HepG2 (cell line): ENCODE results near the gene LRRC4. TPM values are rescaled to one million over a fixed set of nuclear protein-coding genes. Genes with fewer than 3 reads are reported as not detected.

ENCODE experiments used
- MAFF ChIP-seq: IDR thresholded peaks from 2 replicates; pipeline ENCODE4 v1.6.1; 2011; ENCODE audit warnings: low read depth, low read length, improper control_type of control experiment
- ZNF143 ChIP-seq: sonication (generic); formaldehyde crosslinking; IDR thresholded peaks from 2 replicates; pipeline ENCODE4 v1.4.0; 2020; ENCODE audit warnings: missing genetic modification reagents
- polyA plus RNA-seq, 8 experiments: library from polyadenylated mRNA; depleted of rRNA in 3 of 8; stranded (reverse) in 7 of 8; unstranded in 1 of 8; fragments of >200 nt; fragmentation: Illumina TruSeq in 4 of 8; extraction: Trizol in 4 of 8; gene quantifications; 2 replicates each; pipeline versions ENCODE4 v1.2.1 to v1.2.3, GENCODE V29; 2011 to 2016; ENCODE audit warnings: low read depth in 4 of 8, missing spikeins in 1 of 8, mixed read lengths in 1 of 8; ENCODE audit not compliant: insufficient read depth in 1 of 8
- total RNA-seq, 5 experiments: library from RNA; depleted of rRNA; stranded (reverse); fragments of >200 nt; fragmentation: Illumina TruSeq; extraction: Trizol; gene quantifications; 2 replicates each; pipeline ENCODE4 v1.2.3, GENCODE V29; 2016; ENCODE audit warnings: low read depth in 1 of 5
- TF ChIP-seq, protein P1 (sequence below): sonication (generic); formaldehyde crosslinking; IDR thresholded peaks from 2 replicates; pipeline ENCODE4 v1.5.0; 2020; ENCODE audit warnings: mild to moderate bottlenecking, missing genetic modification reagents, borderline replicate concordance
- TF ChIP-seq, protein P2 (sequence below): sonication (generic); formaldehyde crosslinking; IDR thresholded peaks from 2 replicates; pipeline ENCODE4 v1.9.0; 2022; ENCODE audit warnings: missing genetic modification reagents, mild to moderate bottlenecking, borderline replicate concordance

LRRC4 gene
- total and polyA plus RNA-seq, 2 of the 13 experiments (the other 11 are each of a cell fraction or from before 2014, with no cell fraction given) = not detected

DNA sequence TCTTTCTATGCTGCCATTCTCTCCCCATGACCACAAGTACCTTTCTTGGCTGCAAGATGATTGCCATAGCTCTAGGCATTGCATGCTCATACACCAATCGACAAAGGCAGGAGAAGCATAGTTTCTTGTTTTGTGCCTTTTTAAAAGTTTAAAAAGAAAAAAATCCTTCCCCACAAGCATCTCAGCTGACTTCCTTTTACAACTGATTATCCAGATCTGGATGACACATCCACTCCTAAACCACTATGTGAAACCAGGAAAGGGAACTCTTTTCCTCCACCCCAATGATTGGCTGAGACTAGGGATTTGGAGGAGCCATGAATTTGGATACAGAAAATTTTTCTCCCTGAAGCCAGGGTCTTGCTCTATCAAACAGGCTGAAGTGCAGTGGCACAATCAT is 14.5 kb upstream of the LRRC4 start (continued):
- TF ChIP-seq, protein P1, sequence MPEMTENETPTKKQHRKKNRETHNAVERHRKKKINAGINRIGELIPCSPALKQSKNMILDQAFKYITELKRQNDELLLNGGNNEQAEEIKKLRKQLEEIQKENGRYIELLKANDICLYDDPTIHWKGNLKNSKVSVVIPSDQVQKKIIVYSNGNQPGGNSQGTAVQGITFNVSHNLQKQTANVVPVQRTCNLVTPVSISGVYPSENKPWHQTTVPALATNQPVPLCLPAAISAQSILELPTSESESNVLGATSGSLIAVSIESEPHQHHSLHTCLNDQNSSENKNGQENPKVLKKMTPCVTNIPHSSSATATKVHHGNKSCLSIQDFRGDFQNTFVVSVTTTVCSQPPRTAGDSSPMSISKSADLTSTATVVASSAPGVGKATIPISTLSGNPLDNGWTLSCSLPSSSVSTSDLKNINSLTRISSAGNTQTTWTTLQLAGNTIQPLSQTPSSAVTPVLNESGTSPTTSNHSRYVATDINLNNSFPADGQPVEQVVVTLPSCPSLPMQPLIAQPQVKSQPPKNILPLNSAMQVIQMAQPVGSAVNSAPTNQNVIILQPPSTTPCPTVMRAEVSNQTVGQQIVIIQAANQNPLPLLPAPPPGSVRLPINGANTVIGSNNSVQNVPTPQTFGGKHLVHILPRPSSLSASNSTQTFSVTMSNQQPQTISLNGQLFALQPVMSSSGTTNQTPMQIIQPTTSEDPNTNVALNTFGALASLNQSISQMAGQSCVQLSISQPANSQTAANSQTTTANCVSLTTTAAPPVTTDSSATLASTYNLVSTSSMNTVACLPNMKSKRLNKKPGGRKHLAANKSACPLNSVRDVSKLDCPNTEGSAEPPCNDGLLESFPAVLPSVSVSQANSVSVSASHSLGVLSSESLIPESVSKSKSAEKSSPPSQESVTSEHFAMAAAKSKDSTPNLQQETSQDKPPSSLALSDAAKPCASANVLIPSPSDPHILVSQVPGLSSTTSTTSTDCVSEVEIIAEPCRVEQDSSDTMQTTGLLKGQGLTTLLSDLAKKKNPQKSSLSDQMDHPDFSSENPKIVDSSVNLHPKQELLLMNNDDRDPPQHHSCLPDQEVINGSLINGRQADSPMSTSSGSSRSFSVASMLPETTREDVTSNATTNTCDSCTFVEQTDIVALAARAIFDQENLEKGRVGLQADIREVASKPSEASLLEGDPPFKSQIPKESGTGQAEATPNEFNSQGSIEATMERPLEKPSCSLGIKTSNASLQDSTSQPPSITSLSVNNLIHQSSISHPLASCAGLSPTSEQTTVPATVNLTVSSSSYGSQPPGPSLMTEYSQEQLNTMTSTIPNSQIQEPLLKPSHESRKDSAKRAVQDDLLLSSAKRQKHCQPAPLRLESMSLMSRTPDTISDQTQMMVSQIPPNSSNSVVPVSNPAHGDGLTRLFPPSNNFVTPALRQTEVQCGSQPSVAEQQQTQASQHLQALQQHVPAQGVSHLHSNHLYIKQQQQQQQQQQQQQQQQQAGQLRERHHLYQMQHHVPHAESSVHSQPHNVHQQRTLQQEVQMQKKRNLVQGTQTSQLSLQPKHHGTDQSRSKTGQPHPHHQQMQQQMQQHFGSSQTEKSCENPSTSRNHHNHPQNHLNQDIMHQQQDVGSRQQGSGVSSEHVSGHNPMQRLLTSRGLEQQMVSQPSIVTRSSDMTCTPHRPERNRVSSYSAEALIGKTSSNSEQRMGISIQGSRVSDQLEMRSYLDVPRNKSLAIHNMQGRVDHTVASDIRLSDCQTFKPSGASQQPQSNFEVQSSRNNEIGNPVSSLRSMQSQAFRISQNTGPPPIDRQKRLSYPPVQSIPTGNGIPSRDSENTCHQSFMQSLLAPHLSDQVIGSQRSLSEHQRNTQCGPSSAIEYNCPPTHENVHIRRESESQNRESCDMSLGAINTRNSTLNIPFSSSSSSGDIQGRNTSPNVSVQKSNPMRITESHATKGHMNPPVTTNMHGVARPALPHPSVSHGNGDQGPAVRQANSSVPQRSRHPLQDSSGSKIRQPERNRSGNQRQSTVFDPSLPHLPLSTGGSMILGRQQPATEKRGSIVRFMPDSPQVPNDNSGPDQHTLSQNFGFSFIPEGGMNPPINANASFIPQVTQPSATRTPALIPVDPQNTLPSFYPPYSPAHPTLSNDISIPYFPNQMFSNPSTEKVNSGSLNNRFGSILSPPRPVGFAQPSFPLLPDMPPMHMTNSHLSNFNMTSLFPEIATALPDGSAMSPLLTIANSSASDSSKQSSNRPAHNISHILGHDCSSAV = no peak
- no peak for TF ChIP-seq MAFF
- TF ChIP-seq, protein P2, sequence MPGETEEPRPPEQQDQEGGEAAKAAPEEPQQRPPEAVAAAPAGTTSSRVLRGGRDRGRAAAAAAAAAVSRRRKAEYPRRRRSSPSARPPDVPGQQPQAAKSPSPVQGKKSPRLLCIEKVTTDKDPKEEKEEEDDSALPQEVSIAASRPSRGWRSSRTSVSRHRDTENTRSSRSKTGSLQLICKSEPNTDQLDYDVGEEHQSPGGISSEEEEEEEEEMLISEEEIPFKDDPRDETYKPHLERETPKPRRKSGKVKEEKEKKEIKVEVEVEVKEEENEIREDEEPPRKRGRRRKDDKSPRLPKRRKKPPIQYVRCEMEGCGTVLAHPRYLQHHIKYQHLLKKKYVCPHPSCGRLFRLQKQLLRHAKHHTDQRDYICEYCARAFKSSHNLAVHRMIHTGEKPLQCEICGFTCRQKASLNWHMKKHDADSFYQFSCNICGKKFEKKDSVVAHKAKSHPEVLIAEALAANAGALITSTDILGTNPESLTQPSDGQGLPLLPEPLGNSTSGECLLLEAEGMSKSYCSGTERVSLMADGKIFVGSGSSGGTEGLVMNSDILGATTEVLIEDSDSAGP (CRISPR knock-in tag) = no peak
- TF ChIP-seq ZNF143 = no peak
- TF ChIP-seq, all 625 proteins: peak for 0
